ENCODE results near the gene TGFB1I1.
A peak's percentile ranks its signal among the peaks of the same experiment; 100 is the strongest.
"Not testable (repeated sequence)": the region's sequence is repeated elsewhere in the genome, so short reads cannot be mapped to it uniquely, and the experiment has no call there.

TGFB1I1 gene

DNA sequence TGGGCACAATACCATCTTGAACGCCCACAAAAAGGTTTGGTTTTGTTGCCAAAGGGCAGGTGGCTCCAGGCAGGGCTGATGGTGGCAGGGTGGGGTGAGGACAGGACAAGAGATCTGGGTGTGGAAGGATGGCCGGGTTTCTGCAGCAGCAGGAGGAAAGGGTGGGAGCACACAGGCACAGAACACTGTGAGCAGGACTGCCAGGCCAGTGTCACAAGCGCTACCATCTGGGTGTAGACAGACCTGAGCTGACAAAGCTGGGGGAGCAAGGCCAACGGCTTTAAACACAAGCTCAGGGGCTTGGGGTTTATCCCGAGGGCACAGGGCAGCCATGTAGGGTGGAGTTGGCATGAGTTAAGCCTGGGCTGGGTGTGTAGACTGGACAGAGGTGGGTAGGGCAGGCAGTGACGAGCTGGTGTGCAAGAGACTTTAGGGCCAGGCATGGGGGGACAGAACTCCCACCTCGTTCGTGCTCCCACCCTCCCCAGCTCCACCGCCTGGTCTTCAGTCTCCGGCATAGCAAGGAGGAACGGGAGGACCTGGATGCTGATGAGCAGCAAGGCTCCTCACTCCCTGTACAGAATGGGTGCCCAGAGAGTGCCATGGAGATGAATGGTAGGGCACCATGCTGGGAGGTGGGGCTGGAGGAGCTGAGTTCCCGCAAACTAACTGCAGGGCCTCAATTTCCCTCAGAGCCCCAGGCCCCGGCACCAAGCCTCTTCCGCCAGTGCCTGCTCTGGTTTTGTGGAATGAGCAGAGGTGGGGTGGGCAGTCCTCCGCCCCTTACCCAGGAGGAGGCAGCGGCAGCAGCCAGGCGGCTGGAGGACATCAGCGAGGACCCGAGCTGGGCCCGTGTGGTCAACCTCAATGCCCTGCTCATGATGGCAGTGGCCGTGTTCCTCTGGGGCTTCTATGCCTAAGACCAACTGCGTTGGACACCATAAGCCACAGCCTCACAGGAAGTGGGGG, 17.9 kb downstream of the TGFB1I1 start:
- no peak for DNase-seq

GRCh38 chr16:31491778-31492418, 19.9 kb downstream of the TGFB1I1 start:
- no peak for DNase-seq

DNA sequence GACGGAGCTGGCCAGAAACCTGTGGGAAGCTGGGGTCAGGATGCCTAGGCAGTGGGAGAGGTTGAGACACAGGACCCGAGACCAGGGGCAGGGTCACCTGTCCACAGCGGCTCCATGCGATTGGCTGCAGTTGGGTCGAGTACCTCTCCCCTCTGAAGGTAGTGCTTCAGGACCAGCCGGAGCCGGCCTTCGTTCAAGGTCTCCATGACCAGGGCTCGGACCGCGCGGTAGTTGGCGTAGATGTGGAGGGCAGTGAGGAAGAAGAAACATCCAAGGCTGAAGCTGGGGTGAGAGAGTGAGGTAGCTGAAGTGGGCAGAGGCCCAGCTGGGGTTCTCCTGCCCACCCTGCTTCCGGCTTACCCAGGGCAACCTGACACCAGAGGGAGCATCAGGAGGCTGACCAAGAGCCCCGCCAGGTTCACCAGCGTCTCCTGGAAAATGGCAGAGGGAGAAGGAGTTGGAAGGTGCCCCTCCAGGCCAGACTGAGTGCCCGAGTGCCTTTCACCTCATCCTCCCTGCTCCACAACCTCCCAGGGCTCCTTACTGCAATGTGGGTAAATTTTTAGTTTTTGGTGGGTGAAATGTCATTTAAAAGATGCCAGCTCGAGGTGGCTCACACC, 21.7 kb downstream of the TGFB1I1 start:
- DNase-seq: no peak

GRCh38 chr16:31496670-31497069, 24.7 kb downstream of the TGFB1I1 start:
- no peak for DNase-seq

DNA sequence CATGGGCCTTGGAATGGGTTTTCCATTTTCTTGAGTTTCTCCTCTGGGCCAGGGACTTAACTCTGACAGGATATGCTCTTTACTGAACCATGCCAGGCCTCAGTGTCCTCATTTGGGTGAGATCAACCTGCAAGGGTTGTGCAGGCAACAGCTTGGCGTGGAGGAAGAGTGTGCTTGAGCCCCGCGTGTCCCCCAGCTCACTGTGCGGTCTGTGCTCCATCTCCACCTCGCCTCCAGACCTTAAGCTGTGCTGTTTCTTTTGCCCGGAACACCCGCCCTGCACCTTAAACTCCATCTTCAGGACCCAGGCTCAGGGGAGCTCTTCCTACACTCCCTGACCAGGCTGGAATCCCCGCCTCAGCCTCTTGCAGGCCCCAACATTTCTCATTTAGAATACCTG, 26.5 kb downstream of the TGFB1I1 start:
- DNase-seq: no peak

DNA sequence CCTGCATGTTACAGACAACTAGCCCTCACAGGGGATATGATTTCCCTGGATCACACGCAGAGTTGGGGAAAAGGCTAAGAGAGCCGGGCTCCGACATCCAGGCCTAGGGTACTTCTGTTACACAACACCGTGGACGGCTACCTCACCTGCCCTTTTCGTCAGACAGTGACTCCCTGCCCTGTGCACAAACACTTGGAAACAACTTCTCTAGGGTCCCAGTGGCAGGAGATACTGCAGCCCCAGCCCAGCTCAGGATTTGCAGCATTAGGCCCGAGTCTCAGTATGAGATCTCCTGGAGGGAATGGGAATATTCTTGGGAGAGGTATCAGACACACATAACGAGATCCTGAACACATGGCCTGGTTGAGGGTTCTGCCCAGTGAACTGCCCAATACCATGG, 28.0 kb downstream of the TGFB1I1 start:
- no peak for DNase-seq

DNA sequence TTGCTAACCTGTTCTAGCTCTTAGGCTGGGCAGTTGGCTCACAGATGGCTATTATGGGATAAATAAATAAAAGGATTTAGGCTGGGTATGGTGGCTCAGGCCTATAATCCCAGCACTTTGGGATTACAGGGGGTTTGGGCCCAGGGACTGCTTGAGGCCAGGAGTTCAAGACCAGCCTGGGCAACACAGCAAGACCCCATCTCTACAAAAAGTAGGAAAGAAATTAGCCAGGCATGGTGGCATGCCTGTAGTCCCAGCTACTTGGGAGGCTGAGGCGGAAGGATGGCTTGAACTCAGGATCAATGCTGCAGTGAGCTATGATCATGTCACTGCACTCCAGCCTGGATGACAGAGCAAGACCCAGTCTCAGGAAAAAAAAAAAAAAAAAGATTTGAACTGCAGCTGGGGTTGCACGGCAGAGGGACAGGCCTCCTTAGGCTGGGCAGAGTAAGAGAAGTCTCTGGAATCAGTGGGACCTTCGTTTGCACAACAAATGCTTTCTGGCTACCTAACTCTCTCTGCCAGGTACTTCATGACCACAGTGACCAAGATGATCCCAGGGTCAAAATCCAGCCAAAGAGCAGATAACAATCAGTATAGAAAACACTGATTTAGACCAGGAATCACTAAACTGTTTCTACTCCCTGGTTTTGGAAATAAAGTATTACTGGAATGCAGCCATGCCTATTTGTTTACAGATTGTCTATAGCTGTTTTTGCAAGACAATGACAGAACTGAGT, 29.4 kb downstream of the TGFB1I1 start:
- DNase-seq: no peak

DNA sequence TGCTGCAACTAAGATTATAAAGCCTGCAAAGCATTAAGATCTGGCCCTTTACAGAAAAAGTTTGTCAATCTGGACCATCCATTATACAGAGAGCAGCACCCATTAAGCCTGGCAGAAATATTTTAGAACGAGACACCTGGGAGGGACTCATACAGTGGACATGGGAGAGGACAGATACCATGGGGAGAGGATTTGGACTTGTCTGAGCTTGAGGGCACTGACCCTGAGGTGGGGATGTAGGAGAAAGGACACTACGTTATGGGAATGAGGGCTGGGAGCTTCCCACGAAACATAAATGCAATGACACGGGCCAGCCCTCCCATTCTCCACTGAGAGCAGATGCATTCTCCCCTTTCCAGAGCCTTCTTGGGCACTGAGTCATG, 30.0 kb downstream of the TGFB1I1 start:
- no peak for DNase-seq

DNA sequence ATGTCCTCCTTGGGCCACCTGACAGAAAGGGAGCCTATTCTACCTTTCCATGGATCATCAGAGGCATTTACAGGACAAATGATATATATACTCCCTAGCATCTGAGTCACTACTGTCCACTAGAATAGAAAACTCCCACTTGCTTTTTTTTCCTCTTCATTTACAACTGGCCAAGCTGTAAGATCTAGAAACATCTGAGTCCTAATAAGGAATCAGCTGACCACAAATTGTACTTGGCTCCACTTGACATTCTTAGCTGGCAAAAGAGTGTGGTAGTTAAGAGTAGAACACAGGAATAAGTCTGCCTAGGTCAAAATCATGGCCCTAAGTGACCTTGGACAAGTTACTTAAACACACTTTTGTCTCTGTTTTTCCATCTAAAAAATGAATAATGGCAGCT, 31.0 kb downstream of the TGFB1I1 start:
- no peak for DNase-seq

DNA sequence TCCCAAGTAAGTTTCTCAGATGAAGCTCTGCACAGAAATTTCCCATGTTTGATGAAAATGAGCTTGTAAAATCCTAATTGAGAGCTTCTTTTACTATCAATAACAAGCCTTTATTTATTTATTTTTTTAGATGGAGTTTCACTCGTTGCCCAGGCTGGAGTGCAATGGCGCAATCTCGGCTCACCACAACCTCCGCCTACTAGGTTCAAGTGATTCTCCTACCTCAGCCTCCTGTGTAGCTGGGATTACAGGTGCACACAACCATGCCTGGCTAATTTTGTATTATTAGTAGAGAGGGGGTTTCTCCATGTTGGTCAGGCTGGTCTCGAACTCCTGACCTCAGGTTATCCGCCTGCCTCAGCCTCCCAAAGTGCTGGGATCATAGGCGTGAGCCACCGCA, 31.6 kb downstream of the TGFB1I1 start:
- not testable (repeated sequence) for DNase-seq

DNA sequence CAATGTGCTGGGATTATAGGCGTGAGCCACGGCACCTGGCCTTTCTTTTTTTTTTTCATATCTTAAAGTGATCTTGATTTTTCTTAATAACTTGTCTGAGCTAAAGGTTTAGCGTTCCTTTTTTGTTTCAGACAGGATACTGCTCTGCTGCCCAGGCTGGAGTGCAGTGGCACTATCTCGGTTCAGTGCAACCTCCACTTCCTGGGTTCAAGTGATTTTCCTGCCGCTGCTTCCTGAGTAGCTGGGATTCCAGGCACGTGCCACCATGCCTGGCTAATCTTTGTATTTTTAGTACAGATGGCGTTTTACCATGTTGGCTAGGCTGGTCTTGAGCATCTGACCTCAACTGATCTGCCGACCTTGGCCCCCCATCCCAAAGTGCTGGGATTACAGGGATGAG, 32.2 kb downstream of the TGFB1I1 start:
- DNase-seq: no peak

DNA sequence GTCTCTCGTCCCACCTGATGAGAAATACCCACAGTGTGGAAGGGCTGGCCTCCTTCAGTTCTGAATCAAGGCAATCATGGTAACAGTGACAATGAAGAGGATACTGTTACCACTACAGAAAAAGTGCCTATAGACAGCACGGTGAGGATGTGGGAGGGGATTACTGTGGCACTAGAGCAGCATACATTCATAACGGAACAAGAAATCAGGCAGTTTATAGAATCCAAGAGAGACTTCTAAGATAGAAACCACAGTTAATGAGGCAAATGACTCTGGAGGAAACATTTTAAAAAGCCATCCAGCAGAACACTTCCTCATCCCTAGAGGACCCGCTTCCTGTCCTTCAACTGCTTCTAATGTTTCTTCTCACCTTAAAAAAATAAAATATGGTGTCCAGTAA, 33.5 kb downstream of the TGFB1I1 start:
- DNase-seq: no peak

- no peak for DNase-seq
These were observed 35.6 kb downstream of the TGFB1I1 start for GRCh38 chr16:31507617-31507928.

- peak; percentile 95 for DNase-seq
These were observed 36.2 kb downstream of the TGFB1I1 start, which contains the start of gene RUSF1 for GRCh38 chr16:31507929-31508705. TSS of gene RUSF1 (minus strand) at chr16:31508391. CDS start at chr16:31508373, 18 bp downstream.

DNA sequence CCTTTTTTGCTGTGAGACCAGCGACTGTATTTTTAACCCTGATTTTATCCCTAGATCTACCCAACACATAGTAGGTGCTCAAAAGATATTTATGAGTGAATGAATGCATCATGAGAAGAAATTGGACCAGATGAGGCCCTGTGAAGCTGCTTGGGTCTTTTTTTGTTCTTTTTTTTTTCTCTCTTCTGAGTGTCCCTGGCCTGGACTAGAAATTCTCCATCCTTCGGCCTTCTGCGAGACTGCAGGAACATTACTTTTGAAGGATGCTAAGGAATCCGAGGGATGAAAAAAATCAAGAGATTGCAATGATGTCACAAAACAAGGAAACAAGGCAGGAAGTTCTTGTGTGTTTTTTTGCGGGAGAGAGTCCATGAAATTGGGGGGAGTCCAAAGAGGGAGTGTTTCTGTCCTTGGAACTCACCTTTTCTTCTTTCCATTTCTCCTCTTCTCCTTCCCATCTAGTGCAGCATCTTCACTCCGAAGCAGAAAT, 36.8 kb downstream of the TGFB1I1 start:
- no peak for DNase-seq

- no peak for DNase-seq
These were observed 41.2 kb downstream of the TGFB1I1 start for GRCh38 chr16:31513126-31513525.

DNA sequence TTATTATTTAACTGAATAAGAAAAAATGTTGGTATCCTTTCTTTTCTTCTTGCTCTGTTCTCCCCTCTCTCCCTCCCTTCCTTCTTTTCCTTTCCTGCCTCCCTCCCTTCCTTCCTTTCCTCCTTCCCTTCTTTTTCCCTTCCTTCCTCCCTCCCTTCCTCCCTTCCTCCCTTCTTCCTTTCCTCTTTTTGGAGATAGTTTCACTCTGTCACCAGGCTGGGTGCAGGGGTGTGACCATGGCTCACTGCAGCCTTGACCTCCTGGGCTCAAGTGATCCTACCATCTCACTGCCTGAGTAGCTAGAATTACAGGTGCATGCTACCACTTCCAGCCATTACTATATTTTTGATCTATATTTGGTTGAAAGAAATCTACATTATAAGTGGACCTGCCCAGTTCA, 41.9 kb downstream of the TGFB1I1 start:
- no peak for DNase-seq

DNA sequence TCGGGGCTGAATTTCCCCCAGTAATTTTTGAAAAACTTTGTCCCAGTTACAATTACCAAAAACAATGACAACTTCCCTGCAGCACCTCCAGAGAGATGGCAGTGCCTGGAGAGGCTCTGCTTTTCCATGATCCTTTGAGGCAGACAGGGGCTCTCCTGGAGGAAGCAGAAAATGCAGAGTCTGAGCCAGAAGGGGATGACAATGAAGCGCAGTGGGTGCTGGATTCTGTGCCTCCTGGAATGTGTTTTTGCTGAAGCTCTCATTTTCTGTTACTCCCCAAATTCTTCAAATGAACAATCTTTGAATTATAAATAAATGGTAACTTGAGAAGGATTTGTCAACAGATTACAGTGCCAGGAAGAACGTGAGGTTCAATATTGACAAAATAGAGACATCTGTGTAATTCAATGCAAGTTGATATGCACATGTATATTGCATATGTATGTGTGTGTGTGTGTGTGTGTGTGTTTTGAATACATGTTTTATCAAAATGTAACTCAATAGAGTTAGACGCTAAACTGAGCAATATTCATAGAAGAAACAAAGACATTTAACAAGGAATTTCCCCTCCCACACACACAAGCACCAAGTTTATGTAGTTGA, 45.9 kb downstream of the TGFB1I1 start:
- no peak for DNase-seq

- peak; percentile 81 for DNase-seq
These were observed 47.9 kb downstream of the TGFB1I1 start for GRCh38 chr16:31519759-31520431.

GRCh38 chr16:31521368-31521767, 49.4 kb downstream of the TGFB1I1 start:
- DNase-seq: no peak

DNA sequence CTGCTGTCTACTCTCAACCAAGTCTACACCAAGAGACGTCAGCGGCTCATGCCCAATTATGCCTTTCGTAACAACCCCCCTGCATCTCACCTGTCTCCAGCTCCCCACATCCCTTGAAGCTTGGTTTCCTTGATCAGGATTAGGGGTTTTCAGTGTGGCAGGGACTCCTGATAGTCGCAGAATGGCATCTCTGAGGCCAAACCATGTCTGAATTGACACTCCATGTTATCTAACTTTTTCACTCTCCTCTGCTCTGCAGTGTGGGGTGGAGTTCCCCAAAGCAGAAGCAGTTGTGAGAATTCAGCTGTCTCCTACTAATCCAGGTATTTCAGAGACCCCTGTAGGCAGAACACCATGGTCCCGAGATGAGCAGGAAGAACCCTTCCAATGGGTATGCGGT, 50.1 kb downstream of the TGFB1I1 start:
- DNase-seq: no peak

All from NCI-H345 (cell line).